DND-41 (cell line): ENCODE results near the gene SNX18.

Experiments
- CTCF ChIP-seq: IDR thresholded peaks from 2 replicates; pipeline ENCODE4 v1.5.1; 2012; ENCODE audit warnings: borderline replicate concordance, low read length, moderate library complexity, mild to moderate bottlenecking; ENCODE audit not compliant: poor library complexity, severe bottlenecking; ENCODE audit errors: extremely low read depth
- EZH2 ChIP-seq: IDR thresholded peaks from 3 replicates; pipeline ENCODE4 v1.6.1; 2012; ENCODE audit warnings: borderline replicate concordance, low read depth, mild to moderate bottlenecking, moderate library complexity, low read length, inconsistent platforms; ENCODE audit not compliant: severe bottlenecking

- TF ChIP-seq CTCF (no peak), EZH2 (no peak)
These were observed 44.1 kb downstream of the SNX18 start for GRCh38 chr5:54561651-54562050.
